Prostate gland (tissue), 2 donors: ENCODE measurements around the gene ATP9B. TPM values are rescaled to one million over a fixed set of nuclear protein-coding genes. Genes with fewer than 3 reads are reported as not detected.
A peak's percentile ranks its signal among the peaks of the same experiment; 100 is the strongest.

Source experiments
- DNase-seq: peaks from one replicate; pipeline ENCODE4 v3.0.0-alpha.2; 2019; ENCODE audit warnings: low spot score
- H3K27ac ChIP-seq, 2 donors: fragments of 200-600 bp; sonication (generic); 2 replicates each; pipeline ENCODE4 v1.5.1; 2017 to 2019
- H3K27me3 ChIP-seq: fragments of 200-600 bp; sonication (generic); replicated peaks from 2 replicates; pipeline ENCODE4 v1.5.1; 2019; ENCODE audit not compliant: insufficient read depth
- H3K36me3 ChIP-seq, 2 donors: fragments of 200-600 bp; sonication (generic); 1 replicate in 1 of 2; 2 replicates in 1 of 2; pipeline versions ENCODE4 v1.5.1 to v1.8.1; 2017 to 2019
- H3K4me1 ChIP-seq: fragments of 200-600 bp; sonication (generic); replicated peaks from 2 replicates; pipeline ENCODE4 v1.5.1; 2019
- H3K4me3 ChIP-seq, 2 donors: fragments of 200-600 bp; sonication (generic); 2 replicates each; pipeline ENCODE4 v1.5.1; 2017 to 2019
- H3K9me3 ChIP-seq: fragments of 200-600 bp; sonication (generic); 2 replicates; pipeline ENCODE4 v1.5.1; 2017
- CTCF ChIP-seq, 4 experiments: fragments of 200-600 bp in 2 of 4; fragments of 450-650 bp in 2 of 4; sonication (generic) in 2 of 4; IDR thresholded peaks; 1 replicate in 3 of 4; 2 replicates in 1 of 4; pipeline ENCODE4 v1.5.1; 2016 to 2019; ENCODE audit warnings: antibody characterized with exemption in 4 of 4, mild to moderate bottlenecking in 2 of 4, moderate library complexity in 2 of 4
- POLR2A ChIP-seq: fragments of 450-650 bp; IDR thresholded peaks from one replicate; pipeline ENCODE4 v1.6.1; 2016; ENCODE audit warnings: antibody characterized with exemption, mild to moderate bottlenecking
- POLR2AphosphoS5 ChIP-seq: sonication (generic); formaldehyde crosslinking; IDR thresholded peaks from one replicate; pipeline ENCODE4 v1.6.1; 2017; ENCODE audit warnings: antibody characterized with exemption
- WGBS: methylation state at CpG from one replicate; pipeline ENCODE4 v1.1.5; 2018; 5-methylcytosine and 5-hydroxymethylcytosine counted together
- intact Hi-C: fragments of 100-400 bp; cut with DNase I; formaldehyde crosslinking; loops from one replicate; pipeline ENCODE4 v1.14.2; 2022
- total RNA-seq, 2 donors: library from RNA; depleted of rRNA; stranded (reverse); fragments of >200 nt; gene quantifications; one replicate each; pipeline ENCODE4 v1.1.0, GENCODE V29; 2016

The ATP9B gene
- total RNA-seq, 2 donors from 2014 or later = 33.8 to 55.6 TPM

- no peak for DNase-seq
- no peaks in the 10 kb centered on the region for H3K36me3 ChIP-seq
- peak overlapping the region; percentile 45 to 54 for H3K4me3 ChIP-seq
- H3K27me3 ChIP-seq = no peaks in the 10 kb centered on the region
- TF ChIP-seq POLR2AphosphoS5 (no peak), CTCF (IDR thresholded peaks at IDR 0.05) (no peak), POLR2A (no peak)
- intact Hi-C loops = no loop called here
- H3K4me1 ChIP-seq = peaks cover 3% of the 10 kb centered on the region
- 6% methylated on average over 30 of the region's 30 CpGs for WGBS
- H3K9me3 ChIP-seq = no peaks in the 10 kb centered on the region
- peak overlapping the region; percentile 68 to 75 for H3K27ac ChIP-seq
Measured at GRCh38 chr18:79393181-79393634, 324.0 kb downstream of the ATP9B start.

- intact Hi-C loops = no loop called here
- TF ChIP-seq POLR2AphosphoS5 = peak; percentile 45
- TF ChIP-seq POLR2A = peak; percentile 10
- no peak for TF ChIP-seq CTCF (IDR thresholded peaks at IDR 0.05)
- H3K27ac ChIP-seq = peak overlapping the region; percentile 68 to 75
- H3K9me3 ChIP-seq = no peaks in the 10 kb centered on the region
- H3K4me3 ChIP-seq = peak overlapping the region; percentile 45 to 54
- H3K4me1 ChIP-seq = peaks cover 3% of the 10 kb centered on the region
- WGBS = under 1% methylated on average over 73 of the region's 83 CpGs
- DNase-seq = peak; percentile 71
- no peaks in the 10 kb centered on the region for H3K36me3 ChIP-seq
- H3K27me3 ChIP-seq = no peaks in the 10 kb centered on the region
Measured at GRCh38 chr18:79393635-79394533, 324.7 kb downstream of the ATP9B start.

GRCh38 chr18:79394534-79395307 is 325.5 kb downstream of the ATP9B start:
- intact Hi-C loops = loop anchor here (5.0 kb wide), 1 partner anchor 133 kb away; no protein-coding TSS in a partner anchor
- 3% methylated on average over 38 of the region's 67 CpGs for WGBS
- no peaks in the 10 kb centered on the region for H3K27me3 ChIP-seq
- no peak for DNase-seq
- TF ChIP-seq POLR2A (no peak), CTCF (IDR thresholded peaks at IDR 0.05) (no peak), POLR2AphosphoS5 (no peak)
- H3K9me3 ChIP-seq = no peaks in the 10 kb centered on the region
- H3K36me3 ChIP-seq = no peaks in the 10 kb centered on the region
- H3K4me1 ChIP-seq = peaks cover 3% of the 10 kb centered on the region
- H3K4me3 ChIP-seq = peak overlapping the region; percentile 45 to 54
- peak overlapping the region; percentile 68 to 75 for H3K27ac ChIP-seq

- intact Hi-C loops = loop anchor here (5.0 kb wide), 1 partner anchor 132 kb away; no protein-coding TSS in a partner anchor
- DNase-seq = no peak
- Histone ChIP-seq H3K4me3 (peak overlapping the region; percentile 45 to 54), H3K27ac (peak overlapping the region in 1 of 2 donors; percentile 75), H3K4me1 (peaks cover 3% of the 10 kb centered on the region), H3K9me3 (no peaks in the 10 kb centered on the region), H3K36me3 (no peaks in the 10 kb centered on the region), H3K27me3 (no peaks in the 10 kb centered on the region)
- TF ChIP-seq CTCF (IDR thresholded peaks at IDR 0.05) (no peak), POLR2AphosphoS5 (no peak), POLR2A (no peak)
- WGBS = 3% methylated on average over 8 of the region's 34 CpGs
Measured at GRCh38 chr18:79395308-79395640, 326.1 kb downstream of the ATP9B start.
